Measurements from ENCODE around the gene CPNE2.

CPNE2 gene

GRCh38 chr16:57053206-57053605 is 39.2 kb upstream of the CPNE2 start:
- H3K79me2 ChIP-seq (ENCODE audit: insufficient read depth, low read length), result no peaks in the 10 kb centered on the region
- H3K4me3 ChIP-seq (ENCODE audit: low read depth in 1 of 2, low read length in 2 of 2), result no peak overlapping the region
- H4K20me1 ChIP-seq (ENCODE audit: insufficient read depth, low read length), result no peaks in the 10 kb centered on the region
- ATAC-seq (ENCODE audit: insufficient read depth, low read depth) (no peak), DNase-seq (no peak)
- no peak overlapping the region for H3K27ac ChIP-seq (ENCODE audit: low read length)
- H3K4me1 ChIP-seq (ENCODE audit: insufficient read depth, low read length), result no peaks in the 10 kb centered on the region
- no peak overlapping the region for H2AFZ ChIP-seq (ENCODE audit: low read depth, low read length)
- no peaks in the 10 kb centered on the region for H3K36me3 ChIP-seq (ENCODE audit: insufficient read depth, low read length)
- H3K9me3 ChIP-seq (ENCODE audit: insufficient read depth, low read length, severe bottlenecking), result no peaks in the 10 kb centered on the region
- H3K27me3 ChIP-seq (ENCODE audit: insufficient read depth, low read length, poor library complexity), result no peaks in the 10 kb centered on the region
- no peak overlapping the region for H3K9ac ChIP-seq (ENCODE audit: low read depth, low read length)
- no peak for TF ChIP-seq EZH2 (IDR thresholded peaks at IDR 0.05; ENCODE audit: borderline replicate concordance, low read depth, low read length, severe bottlenecking)
- no peak for TF ChIP-seq CTCF (IDR thresholded peaks at IDR 0.05; ENCODE audit: borderline replicate concordance, extremely low read depth, low read length, poor library complexity, severe bottlenecking)
- H3K4me2 ChIP-seq (ENCODE audit: insufficient read depth, low read length), result no peak overlapping the region

GRCh38 chr16:57054338-57054737 is 38.0 kb upstream of the CPNE2 start:
- Histone ChIP-seq H4K20me1 (ENCODE audit: insufficient read depth, low read length) (no peaks in the 10 kb centered on the region), H3K27me3 (ENCODE audit: insufficient read depth, low read length, poor library complexity) (no peaks in the 10 kb centered on the region), H3K9me3 (ENCODE audit: insufficient read depth, low read length, severe bottlenecking) (no peaks in the 10 kb centered on the region), H3K9ac (ENCODE audit: low read depth, low read length) (no peak overlapping the region), H3K36me3 (ENCODE audit: insufficient read depth, low read length) (no peaks in the 10 kb centered on the region), H2AFZ (ENCODE audit: low read depth, low read length) (no peak overlapping the region), H3K4me1 (ENCODE audit: insufficient read depth, low read length) (no peaks in the 10 kb centered on the region), H3K79me2 (ENCODE audit: insufficient read depth, low read length) (no peaks in the 10 kb centered on the region), H3K4me3 (ENCODE audit: low read depth in 1 of 2, low read length in 2 of 2) (no peak overlapping the region), H3K4me2 (ENCODE audit: insufficient read depth, low read length) (no peak overlapping the region), H3K27ac (ENCODE audit: low read length) (no peak overlapping the region)
- no peak for DNase-seq
- TF ChIP-seq EZH2 (IDR thresholded peaks at IDR 0.05; ENCODE audit: borderline replicate concordance, low read depth, low read length, severe bottlenecking) (no peak), CTCF (IDR thresholded peaks at IDR 0.05; ENCODE audit: borderline replicate concordance, extremely low read depth, low read length, poor library complexity, severe bottlenecking) (no peak)
- ATAC-seq (ENCODE audit: insufficient read depth, low read depth), result no peak

GRCh38 chr16:57054771-57055170 is 37.6 kb upstream of the CPNE2 start:
- H3K36me3 ChIP-seq (ENCODE audit: insufficient read depth, low read length), result no peaks in the 10 kb centered on the region
- no peaks in the 10 kb centered on the region for H3K4me1 ChIP-seq (ENCODE audit: insufficient read depth, low read length)
- DNase-seq (no peak), ATAC-seq (ENCODE audit: insufficient read depth, low read depth) (no peak)
- no peaks in the 10 kb centered on the region for H3K9me3 ChIP-seq (ENCODE audit: insufficient read depth, low read length, severe bottlenecking)
- no peak overlapping the region for H3K27ac ChIP-seq (ENCODE audit: low read length)
- H3K4me3 ChIP-seq (ENCODE audit: low read depth in 1 of 2, low read length in 2 of 2), result no peak overlapping the region
- TF ChIP-seq CTCF (IDR thresholded peaks at IDR 0.05; ENCODE audit: borderline replicate concordance, extremely low read depth, low read length, poor library complexity, severe bottlenecking), result no peak
- TF ChIP-seq EZH2 (IDR thresholded peaks at IDR 0.05; ENCODE audit: borderline replicate concordance, low read depth, low read length, severe bottlenecking), result no peak
- no peaks in the 10 kb centered on the region for H3K27me3 ChIP-seq (ENCODE audit: insufficient read depth, low read length, poor library complexity)
- H4K20me1 ChIP-seq (ENCODE audit: insufficient read depth, low read length), result no peaks in the 10 kb centered on the region
- H3K4me2 ChIP-seq (ENCODE audit: insufficient read depth, low read length), result no peak overlapping the region
- H2AFZ ChIP-seq (ENCODE audit: low read depth, low read length), result no peak overlapping the region
- H3K9ac ChIP-seq (ENCODE audit: low read depth, low read length), result no peak overlapping the region
- H3K79me2 ChIP-seq (ENCODE audit: insufficient read depth, low read length), result no peaks in the 10 kb centered on the region

GRCh38 chr16:57055671-57056070 is 36.7 kb upstream of the CPNE2 start:
- H3K79me2 ChIP-seq (ENCODE audit: insufficient read depth, low read length), result no peaks in the 10 kb centered on the region
- H2AFZ ChIP-seq (ENCODE audit: low read depth, low read length), result no peak overlapping the region
- H3K4me2 ChIP-seq (ENCODE audit: insufficient read depth, low read length), result no peak overlapping the region
- no peak overlapping the region for H3K9ac ChIP-seq (ENCODE audit: low read depth, low read length)
- H3K4me3 ChIP-seq (ENCODE audit: low read depth in 1 of 2, low read length in 2 of 2), result no peak overlapping the region
- H3K27ac ChIP-seq (ENCODE audit: low read length), result no peak overlapping the region
- H3K36me3 ChIP-seq (ENCODE audit: insufficient read depth, low read length), result no peaks in the 10 kb centered on the region
- ATAC-seq (ENCODE audit: insufficient read depth, low read depth), result no peak
- H4K20me1 ChIP-seq (ENCODE audit: insufficient read depth, low read length), result no peaks in the 10 kb centered on the region
- TF ChIP-seq EZH2 (IDR thresholded peaks at IDR 0.05; ENCODE audit: borderline replicate concordance, low read depth, low read length, severe bottlenecking) (no peak), CTCF (IDR thresholded peaks at IDR 0.05; ENCODE audit: borderline replicate concordance, extremely low read depth, low read length, poor library complexity, severe bottlenecking) (no peak)
- no peaks in the 10 kb centered on the region for H3K4me1 ChIP-seq (ENCODE audit: insufficient read depth, low read length)
- no peaks in the 10 kb centered on the region for H3K27me3 ChIP-seq (ENCODE audit: insufficient read depth, low read length, poor library complexity)
- no peaks in the 10 kb centered on the region for H3K9me3 ChIP-seq (ENCODE audit: insufficient read depth, low read length, severe bottlenecking)
- DNase-seq, result no peak

Measured in DND-41 (cell line).